ENCODE measurements around the gene BTRC. TPM values are rescaled to one million over a fixed set of nuclear protein-coding genes. Genes with fewer than 3 reads are reported as not detected.
"Not testable (repeated sequence)": the region's sequence is repeated elsewhere in the genome, so short reads cannot be mapped to it uniquely, and the experiment has no call there.

BTRC gene
- total RNA-seq, 4 donors from 2014 or later = 8.0 to 15.1 (median 10.4) TPM

- intact Hi-C loops (cut with DNase I) = no loop called here
- TF ChIP-seq POLR2A (IDR thresholded peaks at IDR 0.05) (no peak), CTCF (IDR thresholded peaks at IDR 0.05) (no peak)
- no peak for DNase-seq
- no peaks in the 10 kb centered on the region for H3K27me3 ChIP-seq
- H3K9me3 ChIP-seq = no peaks in the 10 kb centered on the region
- H3K27ac ChIP-seq = peak overlapping the region; percentile 59 to 86 (median 78)
- no peak overlapping the region for H3K4me3 ChIP-seq
- peaks cover 0 to 7% (median 0%) of the 10 kb centered on the region in 3 donors for H3K36me3 ChIP-seq
- H3K4me1 ChIP-seq = peaks cover 4 to 36% (median 4%) of the 10 kb centered on the region in 3 donors
- WGBS, 2 donors = 38 to 62% methylated on average over 5 of the region's 5 CpGs
Observed at GRCh38 chr10:101380353-101381017, 26.5 kb downstream of the BTRC start.

DNA sequence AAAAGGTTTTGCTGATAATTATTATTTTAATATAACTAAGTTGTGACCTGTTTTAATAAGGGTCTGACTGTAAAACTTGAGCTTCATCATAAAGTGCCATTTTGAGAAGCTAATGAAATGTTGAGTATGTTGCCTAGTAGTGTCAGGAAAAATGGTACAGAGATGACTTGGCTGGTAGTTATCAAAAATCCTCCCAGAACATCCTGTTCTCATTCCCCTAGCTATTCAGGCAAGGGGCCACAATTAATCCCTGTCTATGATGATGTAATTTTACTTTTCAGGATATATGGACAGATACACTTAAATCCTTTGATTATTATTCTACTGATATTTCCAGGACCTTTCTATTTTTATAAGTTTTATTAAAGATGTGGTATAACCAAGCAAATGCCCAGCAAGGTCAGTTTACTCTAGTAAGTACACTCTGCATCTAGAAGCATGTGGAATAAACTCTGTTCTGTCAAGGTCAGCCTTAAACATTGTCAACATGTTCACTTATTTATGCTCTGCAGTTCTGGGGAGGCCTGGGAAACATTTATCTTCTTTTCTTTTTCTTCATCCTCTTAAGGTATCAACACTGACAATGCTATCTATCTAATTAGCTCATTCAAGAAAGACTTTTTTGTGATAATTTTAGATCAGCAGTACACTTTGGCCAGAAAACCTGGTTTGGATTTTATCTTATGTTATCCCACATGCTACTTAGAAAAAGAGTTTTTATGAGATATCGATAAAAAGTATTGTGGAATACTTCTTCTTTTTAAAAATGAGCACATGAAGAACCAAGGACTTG, 32.1 kb downstream of the BTRC start:
- TF ChIP-seq CTCF (IDR thresholded peaks at IDR 0.05) (no peak), POLR2A (IDR thresholded peaks at IDR 0.05) (no peak)
- H3K4me1 ChIP-seq = peaks cover 0 to 26% (median 2%) of the 10 kb centered on the region in 3 donors
- H3K4me3 ChIP-seq = no peak overlapping the region
- intact Hi-C loops (cut with DNase I) = no loop called here
- 89 to 95% methylated on average over 1 of the region's 1 CpG for WGBS, 2 donors
- no peaks in the 10 kb centered on the region for H3K9me3 ChIP-seq
- H3K27me3 ChIP-seq = no peaks in the 10 kb centered on the region
- no peak for DNase-seq
- no peaks in the 10 kb centered on the region for H3K36me3 ChIP-seq
- no peak overlapping the region for H3K27ac ChIP-seq

- Histone ChIP-seq H3K9me3 (no peaks in the 10 kb centered on the region), H3K27me3 (no peaks in the 10 kb centered on the region), H3K27ac (no peak overlapping the region), H3K4me3 (no peak overlapping the region), H3K36me3 (no peaks in the 10 kb centered on the region), H3K4me1 (peaks cover 0 to 21% (median 0%) of the 10 kb centered on the region in 3 donors)
- intact Hi-C loops (cut with DNase I) = no loop called here
- no peak for DNase-seq
- WGBS, 2 donors = 93 to 95% methylated on average over 4 of the region's 4 CpGs
- no peak for TF ChIP-seq CTCF (IDR thresholded peaks at IDR 0.05)
- no peak for TF ChIP-seq POLR2A (IDR thresholded peaks at IDR 0.05)
Observed at GRCh38 chr10:101386659-101387259, 32.8 kb downstream of the BTRC start.

- no peak for DNase-seq
- Histone ChIP-seq H3K4me1 (peaks cover 0 to 21% (median 0%) of the 10 kb centered on the region in 3 donors), H3K4me3 (no peak overlapping the region), H3K27me3 (no peaks in the 10 kb centered on the region), H3K27ac (no peak overlapping the region), H3K9me3 (no peaks in the 10 kb centered on the region), H3K36me3 (no peaks in the 10 kb centered on the region)
- intact Hi-C loops (cut with DNase I) = no loop called here
- TF ChIP-seq POLR2A (IDR thresholded peaks at IDR 0.05) (no peak), CTCF (IDR thresholded peaks at IDR 0.05) (no peak)
- WGBS, 2 donors = 88 to 97% methylated on average over 2 of the region's 2 CpGs
Observed at GRCh38 chr10:101388676-101389276, 34.8 kb downstream of the BTRC start.

DNA sequence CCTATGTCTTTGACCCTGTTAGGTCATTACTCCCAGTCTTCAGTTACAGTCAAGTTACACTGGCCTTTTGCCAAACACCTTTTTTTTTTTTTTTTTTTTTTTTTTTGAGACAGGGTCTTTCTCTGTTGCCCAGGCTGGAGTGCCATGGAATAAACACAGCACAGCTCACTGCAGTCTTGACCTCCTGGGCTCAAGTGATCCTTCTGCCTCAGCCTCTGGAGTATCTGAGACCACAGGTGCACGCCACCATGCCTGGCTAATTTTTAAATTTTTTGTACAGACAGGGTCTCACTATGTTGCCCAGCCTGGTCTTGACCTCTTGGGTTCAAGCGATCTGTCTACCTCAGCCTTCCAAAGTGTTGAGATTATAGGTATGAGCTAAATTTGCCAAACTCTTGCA, 35.6 kb downstream of the BTRC start:
- WGBS, 2 donors = 100% methylated on average over 2 of the region's 2 CpGs
- H3K27ac ChIP-seq; intact Hi-C loops (cut with DNase I); H3K36me3 ChIP-seq; H3K4me3 ChIP-seq; DNase-seq; H3K9me3 ChIP-seq; H3K27me3 ChIP-seq: not testable (repeated sequence)
- H3K4me1 ChIP-seq = peaks cover 0 to 21% (median 0%) of the 10 kb centered on the region in 3 donors
